Thymus (tissue), 11 donors: ENCODE results near the gene IPPK. TPM values are rescaled to one million over a fixed set of nuclear protein-coding genes. Genes with fewer than 3 reads are reported as not detected.
A peak's percentile ranks its signal among the peaks of the same experiment; 100 is the strongest.
"Not testable (repeated sequence)": the region's sequence is repeated elsewhere in the genome, so short reads cannot be mapped to it uniquely, and the experiment has no call there.

Experiments used
- DNase-seq, 9 donors: peaks; one replicate each; pipeline ENCODE4 v3.0.0-alpha.2; 2013; ENCODE audit warnings: low spot score in 9 of 9, low read depth in 6 of 9, missing footprints in 1 of 9
- H3K27ac ChIP-seq, 2 donors: one replicate each; pipeline ENCODE4 v1.5.1; 2013; ENCODE audit warnings: control low read depth in 1 of 2, low read depth in 1 of 2, low read length in 1 of 2, mild to moderate bottlenecking in 1 of 2, moderate library complexity in 1 of 2
- H3K27me3 ChIP-seq, 2 donors: one replicate each; pipeline ENCODE4 v1.5.1; 2013; ENCODE audit warnings: low read length in 1 of 2; ENCODE audit not compliant: control insufficient read depth in 2 of 2, insufficient read depth in 1 of 2
- H3K36me3 ChIP-seq, 2 donors: one replicate each; pipeline ENCODE4 v1.5.1; 2013; ENCODE audit warnings: low read length in 1 of 2, mild to moderate bottlenecking in 1 of 2, moderate library complexity in 1 of 2; ENCODE audit not compliant: control insufficient read depth in 2 of 2, insufficient read depth in 2 of 2
- H3K4me1 ChIP-seq, 2 donors: one replicate each; pipeline ENCODE4 v1.5.1; 2013; ENCODE audit warnings: low read length in 2 of 2; ENCODE audit not compliant: control insufficient read depth in 2 of 2, insufficient read depth in 2 of 2
- H3K4me3 ChIP-seq, 2 donors: one replicate each; pipeline ENCODE4 v1.5.1; 2013; ENCODE audit warnings: low read length in 2 of 2, control low read depth in 1 of 2, mild to moderate bottlenecking in 1 of 2
- H3K9me3 ChIP-seq, 2 donors: one replicate each; pipeline ENCODE4 v1.5.1; 2013; ENCODE audit warnings: low read length in 1 of 2, mild to moderate bottlenecking in 1 of 2; ENCODE audit not compliant: control insufficient read depth in 2 of 2, insufficient read depth in 1 of 2
- WGBS: extraction: QIAGEN DNeasy Blood & Tissue Kit; methylation state at CpG from one replicate; pipeline ENCODE4 v1.1.7; 2013; 5-methylcytosine and 5-hydroxymethylcytosine counted together
- polyA plus RNA-seq: library from polyadenylated mRNA; stranded (reverse); fragments of 200-250 nt; gene quantifications from one replicate; pipeline ENCODE4 v1.2.3, GENCODE V29; 2013
- total RNA-seq: library from RNA; stranded (reverse); fragments of 120-200 nt; gene quantifications from one replicate; pipeline ENCODE4 v1.2.4, GENCODE V29; 2013
- donor health status: healthy.

Gene IPPK
- total and polyA plus RNA-seq, 2 donors, result 5.7 to 10.5 TPM

GRCh38 chr9:92603990-92604389 lies 65.9 kb downstream of the IPPK start:
- peaks cover 0 to 12% of the 10 kb centered on the region in 2 donors for H3K9me3 ChIP-seq
- DNase-seq, result no peak
- no peak overlapping the region for H3K4me3 ChIP-seq
- H3K27ac ChIP-seq, result no peak overlapping the region
- peaks cover 0 to 6% of the 10 kb centered on the region in 2 donors for H3K4me1 ChIP-seq
- WGBS, result 99% methylated on average over 5 of the region's 5 CpGs
- H3K36me3 ChIP-seq, result peaks cover 0 to 6% of the 10 kb centered on the region in 2 donors
- H3K27me3 ChIP-seq, result no peaks in the 10 kb centered on the region

GRCh38 chr9:92603100-92603499 lies 66.8 kb downstream of the IPPK start:
- no peaks in the 10 kb centered on the region for H3K27me3 ChIP-seq
- no peak for DNase-seq
- 98% methylated on average over 5 of the region's 5 CpGs for WGBS
- peaks cover 0 to 6% of the 10 kb centered on the region in 2 donors for H3K36me3 ChIP-seq
- H3K4me1 ChIP-seq, result peaks cover 0 to 6% of the 10 kb centered on the region in 2 donors
- H3K4me3 ChIP-seq, result no peak overlapping the region
- H3K9me3 ChIP-seq, result peaks cover 0 to 12% of the 10 kb centered on the region in 2 donors
- no peak overlapping the region for H3K27ac ChIP-seq

DNA sequence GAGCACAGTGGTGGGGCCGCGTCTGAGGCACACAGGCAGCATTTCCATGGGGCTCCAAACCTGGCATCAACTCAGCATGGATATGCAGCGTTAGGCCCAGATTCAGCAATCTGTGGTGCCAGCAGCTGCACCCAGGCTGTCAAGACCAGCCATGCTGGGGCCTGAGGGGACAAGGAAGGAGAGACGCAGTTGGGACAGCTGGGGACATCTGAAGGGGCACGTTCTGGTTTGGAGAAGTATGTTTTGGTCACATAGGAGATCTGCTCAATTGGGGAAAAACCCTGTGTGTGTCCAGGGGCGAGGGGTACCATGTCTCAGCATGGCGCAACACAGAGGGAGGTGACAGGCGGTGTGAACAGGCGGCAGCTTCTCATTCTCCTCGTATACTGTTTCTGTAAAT lies 67.5 kb downstream of the IPPK start:
- Histone ChIP-seq H3K27me3 (no peaks in the 10 kb centered on the region), H3K9me3 (peaks cover 0 to 12% of the 10 kb centered on the region in 2 donors), H3K4me3 (no peak overlapping the region), H3K4me1 (peaks cover 0 to 4% of the 10 kb centered on the region in 2 donors), H3K36me3 (peaks cover 0 to 6% of the 10 kb centered on the region in 2 donors), H3K27ac (no peak overlapping the region)
- WGBS, result 96% methylated on average over 10 of the region's 10 CpGs
- DNase-seq, result no peak

DNA sequence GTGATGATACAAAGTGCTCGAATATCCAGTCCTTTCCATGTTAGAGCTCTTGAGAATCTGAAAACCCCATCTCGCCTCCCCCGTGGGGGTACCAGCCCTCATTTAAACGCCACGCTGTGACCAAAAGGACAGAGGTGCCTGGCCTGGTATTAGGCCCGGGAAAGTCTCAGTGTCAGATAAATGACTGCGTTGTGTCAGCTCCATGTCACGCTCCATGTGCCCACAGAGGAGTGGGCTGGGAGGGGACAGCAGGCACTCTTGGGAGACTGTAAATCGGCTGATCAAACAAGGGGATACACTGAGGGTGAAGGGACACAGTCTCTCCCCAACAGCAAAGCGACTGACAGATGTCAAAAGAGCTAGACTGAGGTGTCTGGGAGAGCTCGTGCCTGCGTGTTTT lies 68.5 kb downstream of the IPPK start:
- peaks cover 0 to 12% of the 10 kb centered on the region in 2 donors for H3K9me3 ChIP-seq
- 91% methylated on average over 12 of the region's 12 CpGs for WGBS
- H3K4me1 ChIP-seq, result peaks cover 0 to 4% of the 10 kb centered on the region in 2 donors
- no peak overlapping the region for H3K4me3 ChIP-seq
- DNase-seq, result no peak
- peaks cover 0 to 6% of the 10 kb centered on the region in 2 donors for H3K36me3 ChIP-seq
- H3K27ac ChIP-seq, result peak overlapping the region; percentile 26 to 67
- no peaks in the 10 kb centered on the region for H3K27me3 ChIP-seq

- 94% methylated on average over 12 of the region's 12 CpGs for WGBS
- peaks cover 0 to 4% of the 10 kb centered on the region in 2 donors for H3K4me1 ChIP-seq
- DNase-seq, result no peak
- no peaks in the 10 kb centered on the region for H3K27me3 ChIP-seq
- peaks cover 0 to 6% of the 10 kb centered on the region in 2 donors for H3K36me3 ChIP-seq
- no peak overlapping the region for H3K4me3 ChIP-seq
- peak overlapping the region; percentile 48 to 53 for H3K27ac ChIP-seq
- H3K9me3 ChIP-seq, result peaks cover 0 to 12% of the 10 kb centered on the region in 2 donors
Observed at GRCh38 chr9:92600462-92601261, 69.3 kb downstream of the IPPK start.

- no peak overlapping the region for H3K27ac ChIP-seq
- peaks cover 0 to 4% of the 10 kb centered on the region in 2 donors for H3K4me1 ChIP-seq
- peaks cover 0 to 6% of the 10 kb centered on the region in 2 donors for H3K36me3 ChIP-seq
- H3K9me3 ChIP-seq, result peaks cover 0 to 11% of the 10 kb centered on the region in 2 donors
- no peaks in the 10 kb centered on the region for H3K27me3 ChIP-seq
- H3K4me3 ChIP-seq, result no peak overlapping the region
- 94% methylated on average over 4 of the region's 4 CpGs for WGBS
- DNase-seq, result no peak
Observed at GRCh38 chr9:92599938-92600461, 69.9 kb downstream of the IPPK start.

GRCh38 chr9:92598382-92598781 lies 71.5 kb downstream of the IPPK start:
- Histone ChIP-seq H3K27ac (no peak overlapping the region), H3K4me1 (peaks cover 0 to 7% of the 10 kb centered on the region in 2 donors), H3K4me3 (no peak overlapping the region), H3K27me3 (no peaks in the 10 kb centered on the region), H3K36me3 (peaks cover 0 to 1% of the 10 kb centered on the region in 2 donors), H3K9me3 (peaks cover 0 to under 1% of the 10 kb centered on the region in 2 donors)
- no peak for DNase-seq
- WGBS, result 96% methylated on average over 2 of the region's 2 CpGs

DNA sequence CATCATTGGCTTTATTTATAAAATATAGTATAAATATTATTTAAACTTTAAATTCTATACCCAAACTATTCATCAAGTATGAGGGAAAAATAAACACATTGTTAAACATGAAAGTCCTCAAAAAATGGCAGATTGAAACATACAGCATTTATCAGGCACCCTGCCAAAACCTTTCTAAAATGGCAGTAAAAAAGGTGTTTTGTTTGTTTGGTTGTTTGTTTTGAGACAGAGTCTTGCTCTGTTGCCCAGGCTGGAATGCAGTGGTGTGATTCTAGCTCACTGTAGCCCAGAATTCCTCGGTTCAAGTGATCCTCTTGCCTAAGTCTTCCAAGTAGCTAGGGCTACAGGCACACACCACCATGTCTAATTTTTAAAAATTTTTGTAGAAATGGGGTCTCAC lies 74.0 kb downstream of the IPPK start:
- Histone ChIP-seq H3K36me3 (no peaks in the 10 kb centered on the region), H3K27ac (no peak overlapping the region), H3K27me3 (no peaks in the 10 kb centered on the region), H3K9me3 (no peaks in the 10 kb centered on the region), H3K4me3 (no peak overlapping the region), H3K4me1 (peaks cover 0 to 7% of the 10 kb centered on the region in 2 donors)
- 100% methylated on average over 1 of the region's 1 CpG for WGBS
- no peak for DNase-seq

DNA sequence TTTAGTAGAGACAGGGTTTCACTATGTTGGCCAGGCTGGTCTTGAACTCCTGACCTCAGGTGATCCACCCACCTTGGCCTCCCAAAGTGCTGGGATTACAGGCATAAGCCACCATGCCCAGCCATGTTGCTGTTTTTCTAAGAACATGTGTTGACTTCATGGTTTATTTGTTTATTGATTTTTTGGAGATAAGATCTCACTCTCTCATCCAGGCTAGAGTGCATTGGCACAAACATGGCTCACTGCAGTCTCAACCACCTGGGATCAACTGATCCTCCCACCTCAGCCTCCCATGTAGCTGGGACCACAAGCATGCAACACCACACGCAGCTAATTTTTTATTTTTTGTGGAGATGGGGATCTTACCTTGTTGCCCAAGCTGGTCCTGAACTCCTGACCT lies 74.9 kb downstream of the IPPK start:
- H3K27ac ChIP-seq, H3K4me1 ChIP-seq, H3K36me3 ChIP-seq, DNase-seq, H3K27me3 ChIP-seq, H3K4me3 ChIP-seq, H3K9me3 ChIP-seq: not testable (repeated sequence)
- WGBS, result 96% methylated on average over 1 of the region's 1 CpG
